Retinal pigment epithelial cell (primary cell): ENCODE data around the gene MBNL2.

Experiments
- DNase-seq: peaks from one replicate; pipeline ENCODE4 v3.0.0-alpha.2; 2010; ENCODE audit warnings: low read depth
- H3K4me3 ChIP-seq: 2 replicates; pipeline ENCODE4 v1.5.1; 2011; ENCODE audit warnings: mild to moderate bottlenecking, low read length, control low read depth, moderate library complexity
- TF ChIP-seq, protein P1 (sequence below): conservative IDR thresholded peaks from 2 replicates; pipeline ENCODE4 v1.5.1; 2011; ENCODE audit warnings: low read depth, low read length, control low read depth, inconsistent platforms

MBNL2 gene

GRCh38 chr13:97433727-97434396, 211.7 kb downstream of the MBNL2 start, which contains the start of gene RAP2A:
Gene RAP2A (plus strand): TSS chr13:97434169. CDS start chr13:97434471, 302 bp downstream.
- peak within 1 kb of the TSS; percentile 90 for H3K4me3 ChIP-seq
- TF ChIP-seq, protein P1, sequence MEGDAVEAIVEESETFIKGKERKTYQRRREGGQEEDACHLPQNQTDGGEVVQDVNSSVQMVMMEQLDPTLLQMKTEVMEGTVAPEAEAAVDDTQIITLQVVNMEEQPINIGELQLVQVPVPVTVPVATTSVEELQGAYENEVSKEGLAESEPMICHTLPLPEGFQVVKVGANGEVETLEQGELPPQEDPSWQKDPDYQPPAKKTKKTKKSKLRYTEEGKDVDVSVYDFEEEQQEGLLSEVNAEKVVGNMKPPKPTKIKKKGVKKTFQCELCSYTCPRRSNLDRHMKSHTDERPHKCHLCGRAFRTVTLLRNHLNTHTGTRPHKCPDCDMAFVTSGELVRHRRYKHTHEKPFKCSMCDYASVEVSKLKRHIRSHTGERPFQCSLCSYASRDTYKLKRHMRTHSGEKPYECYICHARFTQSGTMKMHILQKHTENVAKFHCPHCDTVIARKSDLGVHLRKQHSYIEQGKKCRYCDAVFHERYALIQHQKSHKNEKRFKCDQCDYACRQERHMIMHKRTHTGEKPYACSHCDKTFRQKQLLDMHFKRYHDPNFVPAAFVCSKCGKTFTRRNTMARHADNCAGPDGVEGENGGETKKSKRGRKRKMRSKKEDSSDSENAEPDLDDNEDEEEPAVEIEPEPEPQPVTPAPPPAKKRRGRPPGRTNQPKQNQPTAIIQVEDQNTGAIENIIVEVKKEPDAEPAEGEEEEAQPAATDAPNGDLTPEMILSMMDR, result no peak
- DNase-seq, result peak; percentile 77

DNA sequence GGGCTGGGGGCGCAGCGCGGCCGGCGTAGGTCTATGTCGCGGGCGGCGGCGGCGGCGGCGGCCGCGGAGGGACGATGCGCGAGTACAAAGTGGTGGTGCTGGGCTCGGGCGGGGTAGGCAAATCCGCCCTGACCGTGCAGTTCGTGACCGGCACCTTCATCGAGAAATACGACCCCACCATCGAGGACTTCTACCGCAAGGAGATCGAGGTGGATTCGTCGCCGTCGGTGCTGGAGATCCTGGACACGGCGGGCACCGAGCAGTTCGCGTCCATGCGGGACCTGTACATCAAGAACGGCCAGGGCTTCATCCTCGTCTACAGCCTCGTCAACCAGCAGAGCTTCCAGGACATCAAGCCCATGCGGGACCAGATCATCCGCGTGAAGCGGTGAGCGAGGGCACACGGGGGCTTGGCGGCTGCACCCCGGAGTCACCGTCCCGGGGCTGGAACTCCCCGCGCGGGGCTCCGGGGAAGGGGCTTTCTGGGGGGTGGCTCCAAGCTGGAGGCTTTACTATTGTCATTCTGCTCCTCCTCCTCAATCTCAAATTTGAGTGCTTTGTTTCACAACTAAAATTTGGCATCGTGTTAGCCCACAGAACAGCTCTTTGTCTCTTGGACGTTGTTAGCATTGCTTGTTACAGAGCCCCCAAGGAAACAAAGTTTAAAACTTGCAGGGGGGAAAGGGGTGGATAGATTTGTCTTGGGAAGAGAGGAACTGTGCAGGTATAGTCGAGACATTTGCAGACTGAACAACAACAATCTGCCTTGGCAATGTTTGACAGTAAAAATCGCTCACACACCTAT, 212.5 kb downstream of the MBNL2 start:
- DNase-seq, result no peak
- TF ChIP-seq, protein P1, result no peak
- H3K4me3 ChIP-seq, result peak overlapping the region; percentile 75

DNA sequence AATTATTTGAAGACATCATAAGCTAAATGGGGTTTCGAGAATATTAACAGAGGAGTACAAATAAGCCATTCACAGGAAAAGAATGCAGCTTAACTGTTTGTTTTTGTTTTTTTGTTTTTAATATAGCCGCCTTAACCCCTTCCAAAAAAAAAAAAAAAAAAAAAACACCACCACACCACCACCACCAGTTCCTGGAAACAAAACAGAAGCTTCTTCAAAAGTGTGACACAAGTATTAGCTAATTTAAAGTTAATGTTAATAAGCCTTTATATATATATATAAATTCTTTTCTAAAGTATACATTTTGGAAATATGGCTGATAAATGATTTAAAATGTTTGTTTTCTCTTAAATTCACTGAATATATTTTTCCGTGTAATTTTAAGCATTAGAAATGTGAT, 213.2 kb downstream of the MBNL2 start:
- DNase-seq, result no peak
- peak overlapping the region; percentile 75 for H3K4me3 ChIP-seq
- TF ChIP-seq, protein P1, result no peak

- TF ChIP-seq, protein P1, result no peak
- H3K4me3 ChIP-seq, result peak overlapping the region; percentile 75
- no peak for DNase-seq
Observed at GRCh38 chr13:97435794-97436193, 213.7 kb downstream of the MBNL2 start.

DNA sequence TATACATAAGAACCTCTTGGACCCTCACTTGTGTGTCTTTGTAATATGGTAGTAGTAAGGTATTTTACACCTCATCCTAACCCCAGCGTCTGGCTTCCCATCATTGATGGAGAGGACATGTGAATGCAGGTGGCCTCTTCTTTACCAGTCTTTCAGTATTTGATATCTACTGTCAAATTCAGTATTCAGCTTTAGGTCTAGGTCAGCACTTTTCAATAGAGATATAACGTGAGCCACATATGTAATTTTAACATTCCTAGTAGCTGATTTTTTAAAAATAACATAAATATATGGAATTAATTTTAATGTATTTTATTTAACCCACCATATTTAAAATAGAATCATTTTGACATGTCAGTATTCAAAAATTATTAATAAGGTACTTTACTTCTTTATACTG, 214.7 kb downstream of the MBNL2 start:
- no peak for DNase-seq
- TF ChIP-seq, protein P1, result no peak
- no peak overlapping the region for H3K4me3 ChIP-seq

DNA sequence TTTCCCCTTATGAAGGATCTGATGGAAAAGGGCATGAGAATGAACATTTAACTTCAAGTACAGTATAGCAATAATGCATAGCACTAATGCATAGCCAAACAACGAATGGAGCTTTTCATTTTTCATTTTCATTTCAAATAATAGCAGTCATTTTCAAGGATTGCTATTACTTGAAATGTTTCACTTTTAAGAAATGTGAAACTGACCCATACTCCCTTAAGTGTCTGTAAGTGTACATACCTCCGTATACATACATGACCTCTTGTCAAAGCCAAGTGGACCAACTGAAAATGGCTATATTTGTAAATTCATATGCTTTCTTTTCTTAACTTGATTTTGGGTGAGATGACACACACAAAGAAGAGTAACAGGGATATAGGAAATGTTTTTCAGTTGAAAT, 215.6 kb downstream of the MBNL2 start:
- H3K4me3 ChIP-seq, result no peak overlapping the region
- TF ChIP-seq, protein P1, result no peak
- no peak for DNase-seq
